Stimulated activated CD4-positive, alpha-beta T cell treated with anti-CD3 and anti-CD28 coated beads, Interleukin-15, amount 100 ng/mL, for 48 hours (primary cell): ENCODE results near the gene SLC19A1.
"Not testable (repeated sequence)": the region's sequence is repeated elsewhere in the genome, so short reads cannot be mapped to it uniquely, and the experiment has no call there.

Source experiments
- DNase-seq, 2 donors: peaks; one replicate each; pipeline ENCODE4 v3.0.0-alpha.2; 2020; ENCODE audit warnings: low read depth in 2 of 2

The SLC19A1 gene

GRCh38 chr21:45506241-45506817, 35.9 kb downstream of the SLC19A1 start:
- DNase-seq, result no peak

DNA sequence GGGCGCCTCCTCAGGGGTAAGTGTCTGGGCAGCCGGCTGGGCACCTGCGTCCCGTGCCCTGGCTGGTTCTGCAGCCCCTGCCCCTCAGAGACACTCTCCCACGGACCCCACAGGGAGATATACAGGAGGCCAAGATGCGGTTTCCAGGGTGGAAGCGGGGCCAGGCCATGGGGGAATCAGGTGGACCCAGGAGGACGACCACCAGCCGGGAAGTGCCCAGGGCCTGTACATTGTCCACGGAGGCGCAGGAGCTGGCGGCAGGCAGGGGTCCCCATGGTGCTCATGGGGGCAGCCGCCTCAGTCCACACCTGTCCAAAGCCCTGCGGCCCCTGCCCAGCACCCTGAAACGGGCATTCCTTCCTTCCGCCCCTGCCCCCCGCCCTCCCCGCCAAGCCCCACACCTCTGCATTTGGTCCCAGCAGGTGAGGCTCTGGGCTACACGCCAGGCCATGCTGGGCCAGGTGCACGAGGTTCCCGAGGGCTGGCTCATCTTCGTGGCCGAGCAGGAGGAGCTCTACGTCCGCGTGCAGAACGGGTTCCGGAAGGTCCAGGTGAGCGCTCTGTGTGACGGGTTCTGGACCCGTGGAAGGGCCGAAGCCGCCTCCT, 36.7 kb downstream of the SLC19A1 start:
- DNase-seq, result no peak

DNA sequence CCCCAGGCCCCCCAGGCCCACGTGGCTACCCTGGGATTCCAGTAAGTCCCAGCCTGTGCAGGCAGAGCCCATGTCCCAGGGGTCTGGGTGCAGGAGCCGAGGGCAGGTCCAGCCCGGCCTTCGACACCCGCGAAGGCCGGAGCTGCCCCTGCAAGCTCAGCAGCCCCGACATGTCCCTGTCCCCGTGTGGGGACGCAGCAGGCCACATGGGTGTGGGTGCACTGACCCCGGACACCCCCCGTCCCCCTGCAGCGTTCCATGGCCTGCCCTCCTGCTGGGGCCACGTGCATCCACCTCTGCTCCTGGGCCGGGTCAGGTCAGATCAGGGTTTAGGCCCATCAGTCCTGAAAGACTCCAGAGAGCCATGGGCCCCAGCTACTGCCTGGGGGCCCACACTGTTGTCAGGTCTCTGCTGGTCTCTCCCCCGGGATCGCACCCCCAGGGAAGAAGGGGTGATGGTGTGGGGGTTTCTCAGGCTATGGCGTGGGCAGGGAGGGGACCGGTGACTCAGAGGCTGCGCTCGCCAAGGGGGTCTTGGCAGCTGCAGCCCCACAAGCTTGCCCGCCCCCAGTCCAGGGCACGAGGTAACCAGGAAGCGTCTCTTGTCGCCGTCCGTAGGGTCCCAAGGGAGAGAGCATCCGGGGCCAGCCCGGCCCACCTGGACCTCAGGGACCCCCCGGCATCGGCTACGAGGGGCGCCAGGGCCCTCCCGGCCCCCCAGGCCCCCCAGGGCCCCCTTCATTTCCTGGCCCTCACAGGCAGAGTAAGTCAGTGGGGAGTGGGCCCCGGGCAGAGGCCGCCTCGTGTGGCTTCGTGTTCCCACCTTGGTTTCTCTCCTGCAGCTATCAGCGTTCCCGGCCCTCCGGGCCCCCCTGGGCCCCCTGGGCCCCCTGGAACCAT, 37.5 kb downstream of the SLC19A1 start:
- no peak for DNase-seq

DNA sequence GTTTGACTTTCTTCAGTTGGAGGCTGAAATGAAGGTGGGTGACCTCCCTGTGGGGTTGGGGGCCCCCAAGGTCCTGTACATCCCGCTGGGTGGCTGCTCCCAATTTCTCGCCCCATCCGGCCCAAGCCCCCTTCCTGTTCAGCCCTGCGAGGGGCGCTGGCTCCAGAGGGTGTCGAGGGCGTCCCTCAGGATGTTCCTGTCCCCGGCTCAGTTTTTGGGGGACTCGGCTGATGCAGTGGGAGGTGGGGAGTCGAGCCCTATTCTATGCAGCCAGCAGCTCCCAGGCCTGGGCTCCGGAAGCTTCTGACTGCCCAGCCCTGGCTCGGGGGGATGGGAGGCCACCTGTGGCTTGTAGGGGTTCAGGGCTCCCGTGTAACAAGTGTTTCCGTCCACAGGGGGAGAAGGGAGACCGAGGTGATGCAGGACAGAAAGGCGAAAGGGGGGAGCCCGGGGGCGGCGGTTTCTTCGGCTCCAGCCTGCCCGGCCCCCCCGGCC, 38.2 kb downstream of the SLC19A1 start:
- no peak for DNase-seq

DNA sequence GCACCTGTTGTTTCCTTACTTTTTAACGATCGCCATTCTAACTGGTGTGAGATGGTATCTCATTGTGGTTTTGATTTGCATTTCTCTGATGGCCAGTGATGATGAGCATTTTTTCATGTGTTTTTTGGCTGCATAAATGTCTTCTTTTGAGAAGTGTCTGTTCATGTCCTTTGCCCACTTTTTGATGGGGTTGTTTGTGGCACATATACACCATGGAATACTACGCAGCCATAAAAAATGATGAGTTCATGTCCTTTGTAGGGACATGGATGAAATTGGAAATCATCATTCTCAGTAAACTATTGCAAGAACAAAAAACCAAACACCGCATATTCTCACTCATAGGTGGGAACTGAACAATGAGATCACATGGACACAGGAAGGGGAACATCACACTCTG, 39.0 kb downstream of the SLC19A1 start:
- not testable (repeated sequence) for DNase-seq

DNA sequence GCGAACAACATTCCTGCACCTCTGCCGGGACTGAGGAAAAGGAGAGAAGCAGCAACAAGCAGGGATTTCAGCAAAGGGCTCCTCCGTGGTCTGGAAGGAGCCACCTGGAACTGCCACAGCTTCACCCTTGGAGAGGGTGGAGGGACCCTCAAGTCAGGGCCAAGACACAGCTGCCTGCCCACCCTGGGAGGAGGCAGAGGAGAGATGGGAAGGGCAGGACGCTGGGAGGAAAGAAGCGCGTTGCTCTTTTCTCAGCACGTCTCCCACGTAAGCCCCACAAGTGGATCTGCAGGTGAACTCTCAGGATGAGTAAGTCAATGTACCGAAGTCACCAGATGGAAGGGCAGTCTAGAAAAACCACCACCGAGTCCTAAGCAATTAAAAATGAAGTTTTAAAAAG, 39.6 kb downstream of the SLC19A1 start:
- DNase-seq, result no peak

DNA sequence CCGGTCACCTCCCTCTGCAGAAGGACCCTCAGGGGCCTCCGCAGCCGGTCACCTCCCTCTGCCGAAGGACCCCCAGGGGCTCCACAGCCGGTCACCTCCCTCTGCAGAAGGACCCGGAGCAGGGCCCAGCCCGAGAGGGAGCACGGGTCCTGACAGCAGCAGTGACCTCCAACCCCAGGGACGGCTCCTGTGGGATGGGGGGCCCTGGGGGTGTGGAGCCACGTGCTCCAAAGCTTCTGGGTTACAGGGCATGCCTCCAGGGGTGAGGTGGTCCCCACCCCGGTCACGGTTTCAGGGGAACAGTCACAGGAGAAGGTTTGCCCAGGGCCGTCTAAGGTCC, 40.3 kb downstream of the SLC19A1 start:
- no peak for DNase-seq

DNA sequence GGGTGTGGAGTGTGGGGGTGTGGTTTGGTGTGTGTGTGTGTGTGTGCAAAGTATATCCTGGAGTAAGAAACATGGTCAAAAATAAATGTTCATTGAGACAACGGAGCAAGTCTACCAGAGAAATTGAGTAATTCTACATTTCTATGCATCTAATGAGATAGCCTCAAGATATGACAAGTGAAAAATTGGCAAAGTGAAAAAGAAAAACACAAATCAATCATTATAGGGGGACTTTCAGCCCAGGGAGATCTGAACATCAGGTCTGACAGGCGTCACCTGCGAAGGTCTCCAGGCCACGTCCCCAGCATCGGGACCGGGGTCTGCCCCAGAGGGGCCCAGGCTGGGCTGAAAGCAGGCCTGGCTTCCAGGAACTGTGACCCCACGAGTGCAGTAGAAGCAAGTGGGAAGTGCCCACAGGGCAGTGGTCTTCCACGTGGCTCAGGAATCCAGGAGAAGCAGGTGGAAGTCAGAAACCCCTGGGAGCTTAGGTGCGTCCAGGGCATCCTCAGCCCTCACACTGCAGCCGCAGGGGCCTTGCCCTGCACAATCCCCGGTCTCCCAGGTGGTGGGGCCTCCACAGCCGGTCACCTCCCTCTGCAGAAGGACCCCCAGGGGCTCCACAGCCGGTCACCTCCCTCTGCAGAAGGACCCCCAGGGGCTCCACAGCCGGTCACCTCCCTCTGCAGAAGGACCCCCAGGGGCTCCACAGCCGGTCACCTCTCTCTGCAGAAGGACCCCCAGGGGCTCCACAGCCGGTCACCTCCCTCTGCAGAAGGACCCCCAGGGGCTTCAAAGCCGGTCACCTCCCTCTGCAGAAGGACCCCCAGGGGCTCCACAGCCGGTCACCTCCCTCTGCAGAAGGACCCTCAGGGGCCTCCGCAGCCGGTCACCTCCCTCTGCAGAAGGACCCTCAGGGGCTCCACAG, 40.9 kb downstream of the SLC19A1 start:
- not testable (repeated sequence) for DNase-seq

DNA sequence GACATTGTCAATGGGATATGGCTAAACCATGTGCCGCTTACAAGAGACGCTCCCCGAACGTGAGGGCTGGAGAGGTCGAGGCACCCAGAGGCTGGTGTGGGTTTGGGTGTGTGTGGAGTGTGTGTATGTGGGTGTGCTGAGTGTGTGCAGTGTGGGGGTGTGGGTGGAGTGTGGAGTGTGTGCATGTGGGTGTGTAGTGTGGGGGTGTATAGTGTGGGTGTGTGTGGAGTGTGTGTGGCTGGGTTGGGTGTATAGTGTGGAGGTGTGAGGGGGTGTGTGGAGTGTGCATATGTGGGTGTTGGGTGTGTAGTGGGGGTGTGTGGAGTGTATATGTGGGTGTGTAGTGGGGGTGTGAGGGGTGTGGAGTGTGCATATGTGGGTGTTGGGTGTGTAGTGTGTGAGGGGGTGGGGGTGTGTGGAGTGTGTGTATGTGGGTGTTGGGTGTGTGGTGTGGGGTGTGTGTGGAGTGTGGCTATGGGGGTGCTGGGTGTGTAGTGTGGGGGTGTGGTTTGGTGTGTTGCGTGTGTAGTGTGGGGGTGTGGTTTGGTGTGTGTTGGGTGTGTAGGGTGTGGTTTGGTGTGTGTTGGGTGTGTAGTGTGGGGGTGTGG, 42.2 kb downstream of the SLC19A1 start:
- DNase-seq, result no peak

GRCh38 chr21:45499201-45499750, 43.0 kb downstream of the SLC19A1 start:
- no peak for DNase-seq

GRCh38 chr21:45498646-45499000, 43.6 kb downstream of the SLC19A1 start:
- no peak for DNase-seq

DNA sequence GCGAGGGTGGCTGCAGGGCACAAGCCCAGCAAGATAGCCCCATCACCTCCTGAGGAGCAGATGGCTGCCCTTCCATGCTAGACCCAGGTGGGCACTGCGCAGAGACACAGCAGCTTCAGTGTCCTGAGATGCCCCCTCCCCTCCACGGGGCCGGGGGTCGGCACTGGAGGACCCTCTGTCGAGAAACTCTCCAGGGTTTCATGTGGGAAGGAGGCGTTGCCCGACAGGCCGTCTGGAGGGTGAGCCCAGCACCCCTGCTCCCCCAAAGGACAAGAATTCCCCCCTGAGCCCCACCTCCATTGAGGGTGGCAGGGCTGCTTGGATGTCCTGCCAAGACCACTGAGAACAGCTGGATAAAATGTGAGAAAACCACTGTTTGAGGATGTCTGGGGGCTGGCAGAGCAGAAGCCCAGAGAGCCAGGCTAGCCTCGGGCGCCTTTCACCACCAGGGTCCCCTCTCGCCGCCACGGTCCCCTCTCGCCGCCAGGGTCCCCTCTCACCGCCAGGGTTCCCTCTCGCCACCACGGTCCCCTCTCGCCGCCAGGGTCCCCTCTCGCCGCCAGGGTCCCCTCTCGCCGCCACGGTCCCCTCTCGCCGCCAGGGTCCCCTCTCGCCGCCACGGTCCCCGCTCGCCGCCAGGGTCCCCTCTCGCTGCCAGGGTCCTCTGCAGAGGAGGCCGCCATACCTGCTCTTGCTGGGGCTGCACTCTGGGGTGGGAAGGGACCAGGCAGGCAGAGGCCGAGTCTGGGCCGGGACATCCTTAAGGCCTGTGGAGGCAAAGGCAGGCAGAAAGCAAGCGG, 44.2 kb downstream of the SLC19A1 start:
- DNase-seq, result no peak

DNA sequence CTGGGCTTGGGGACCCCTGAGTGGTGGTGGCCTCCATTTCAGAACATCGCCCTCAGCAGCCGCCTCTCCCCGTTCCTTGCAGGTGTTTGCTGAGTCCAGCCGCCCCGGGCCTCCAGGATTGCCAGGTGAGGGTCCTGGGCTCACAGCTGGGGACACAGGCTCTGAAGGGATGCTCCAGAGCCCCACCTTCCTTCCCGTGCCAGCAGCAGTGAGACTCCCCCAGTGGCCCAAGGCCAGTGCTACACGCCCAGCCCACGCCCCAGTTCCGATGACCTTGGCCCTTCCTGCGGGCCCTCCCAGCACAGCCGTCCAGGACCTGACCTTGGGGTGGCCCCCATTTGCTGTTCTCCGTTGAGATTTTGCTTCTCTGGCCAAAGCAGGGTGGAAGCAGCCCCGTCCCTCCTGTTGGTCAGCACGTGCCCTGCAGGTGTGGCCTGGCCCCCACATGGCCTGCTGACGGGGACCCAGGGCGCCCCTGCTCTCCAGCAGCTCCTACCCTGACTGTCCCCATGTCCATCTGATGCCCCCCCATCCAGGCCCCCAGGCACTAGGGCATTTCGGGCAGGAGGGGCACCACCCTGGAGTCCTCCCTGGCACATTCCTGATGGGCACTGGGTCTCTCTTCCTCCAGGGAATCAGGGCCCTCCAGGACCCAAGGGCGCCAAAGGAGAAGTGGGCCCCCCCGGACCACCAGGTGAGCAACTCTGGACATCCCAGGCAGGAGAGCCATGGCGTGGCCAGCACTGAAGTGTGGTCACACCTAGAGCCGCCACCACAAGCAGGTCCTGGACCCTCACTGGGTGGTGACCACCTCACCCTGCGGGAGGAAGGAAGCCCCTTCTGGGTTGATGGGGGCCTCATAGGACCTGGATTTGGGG, 45.0 kb downstream of the SLC19A1 start:
- DNase-seq, result no peak

DNA sequence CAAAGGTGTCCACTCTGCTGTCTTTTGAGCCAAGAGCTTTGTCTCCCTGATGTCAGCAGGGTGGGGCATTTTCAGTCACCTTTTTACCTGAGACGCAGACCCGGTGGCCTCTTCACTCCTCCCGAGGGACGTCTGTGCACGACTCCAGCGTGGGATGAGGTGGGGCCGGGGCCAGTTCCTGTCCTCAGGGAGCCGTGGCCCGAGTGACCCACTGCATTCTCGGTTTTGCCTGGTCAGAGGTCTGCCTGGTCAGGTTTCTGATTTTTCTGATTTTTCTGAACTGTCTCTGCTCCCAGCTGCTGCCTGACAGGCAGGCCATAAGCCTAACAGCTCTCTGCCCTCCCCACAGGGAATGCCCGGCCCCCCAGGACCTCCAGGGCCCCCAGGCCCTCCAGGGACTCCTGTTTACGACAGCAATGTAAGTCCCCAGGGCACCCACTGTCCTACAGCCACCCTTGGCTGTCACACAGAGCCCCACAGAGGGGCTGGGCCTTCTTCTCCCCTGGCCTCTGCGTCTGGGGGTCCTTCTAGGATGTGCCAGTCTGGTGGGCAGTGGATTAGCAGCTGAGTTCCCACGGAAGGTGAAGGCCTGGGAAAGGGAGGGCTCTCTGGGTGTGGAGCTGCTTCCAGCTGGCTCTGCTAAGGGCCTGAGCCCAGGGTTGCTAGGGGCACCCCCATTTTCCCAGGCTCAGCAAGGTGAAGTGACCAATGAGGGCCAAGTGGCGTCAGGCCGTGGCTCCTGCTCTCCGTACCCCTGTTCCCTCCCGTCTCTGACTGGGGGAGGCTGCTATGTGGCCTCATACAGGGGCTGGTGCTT, 45.9 kb downstream of the SLC19A1 start:
- no peak for DNase-seq

DNA sequence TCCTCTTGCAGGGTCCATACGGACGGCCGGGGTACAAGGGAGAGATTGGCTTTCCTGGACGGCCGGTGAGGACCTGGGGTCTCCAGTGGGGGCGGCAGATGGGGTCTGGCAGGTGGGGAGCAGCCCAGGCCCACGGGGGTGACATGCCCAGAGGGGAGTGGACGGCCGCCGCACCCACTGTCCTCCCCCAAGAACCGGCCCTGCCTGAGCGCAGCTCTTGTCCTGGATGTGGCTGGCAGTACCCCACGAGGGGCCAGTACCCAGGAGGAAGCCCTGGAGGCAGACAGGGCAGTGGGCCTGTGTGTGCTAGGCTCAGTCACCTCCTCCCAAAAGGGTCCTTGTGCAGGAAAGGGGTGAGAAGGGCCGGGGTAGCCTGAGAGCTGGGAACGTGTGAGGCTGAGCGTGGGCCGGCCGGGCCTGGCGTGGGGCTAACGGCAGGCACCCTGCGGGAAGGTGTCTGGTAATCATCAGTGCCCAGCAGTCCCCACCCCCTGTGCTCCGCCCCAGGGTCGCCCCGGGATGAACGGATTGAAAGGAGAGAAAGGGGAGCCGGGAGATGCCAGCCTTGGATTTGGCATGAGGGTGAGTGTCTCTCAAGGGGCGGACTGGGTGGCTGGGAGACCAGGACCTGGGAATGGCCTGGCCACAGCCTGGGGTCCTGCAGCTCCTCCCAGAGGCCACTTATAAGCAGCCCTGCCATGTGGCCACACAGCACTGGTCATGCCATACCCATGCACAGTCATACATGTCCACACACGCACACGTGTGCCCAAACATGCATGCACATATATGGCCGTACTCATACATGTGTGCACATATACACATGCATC, 47.2 kb downstream of the SLC19A1 start:
- DNase-seq, result no peak

DNA sequence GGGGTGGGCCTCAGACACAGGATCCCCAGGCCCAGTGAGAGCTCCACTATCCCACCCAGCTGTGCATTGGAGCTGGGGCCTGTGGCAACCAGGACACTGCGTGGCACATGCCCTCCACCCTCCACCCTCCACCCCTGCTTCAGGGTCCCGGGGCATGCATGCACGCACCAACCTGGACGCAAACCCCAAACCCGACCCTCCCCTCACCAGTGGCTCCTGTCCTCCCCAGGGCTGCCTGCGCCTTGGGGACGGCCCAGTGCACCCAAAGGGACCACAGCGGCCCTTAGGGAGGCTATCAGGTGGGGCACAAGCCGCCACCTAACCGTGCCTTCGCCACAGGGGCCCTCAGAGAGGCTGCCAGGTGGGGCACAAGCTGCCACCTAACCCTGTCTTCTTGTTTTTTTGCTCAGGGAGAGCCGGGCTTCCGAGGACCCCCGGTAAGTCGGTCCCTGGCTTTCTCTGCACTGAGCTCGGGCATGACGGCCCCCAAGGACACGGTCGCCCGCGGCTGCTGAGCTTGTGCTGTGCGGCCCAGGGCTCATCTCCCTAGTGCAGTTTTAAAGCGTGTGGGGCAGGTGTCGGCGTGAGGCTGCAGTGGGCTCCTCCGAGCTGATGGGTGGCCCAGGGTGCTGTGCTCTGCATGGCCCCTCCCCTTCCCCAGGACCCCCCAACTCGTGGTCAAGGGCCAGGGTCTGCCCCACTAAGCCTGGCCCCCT, 47.9 kb downstream of the SLC19A1 start:
- DNase-seq, result no peak
